ENCODE results near the gene SOX6.

DNA sequence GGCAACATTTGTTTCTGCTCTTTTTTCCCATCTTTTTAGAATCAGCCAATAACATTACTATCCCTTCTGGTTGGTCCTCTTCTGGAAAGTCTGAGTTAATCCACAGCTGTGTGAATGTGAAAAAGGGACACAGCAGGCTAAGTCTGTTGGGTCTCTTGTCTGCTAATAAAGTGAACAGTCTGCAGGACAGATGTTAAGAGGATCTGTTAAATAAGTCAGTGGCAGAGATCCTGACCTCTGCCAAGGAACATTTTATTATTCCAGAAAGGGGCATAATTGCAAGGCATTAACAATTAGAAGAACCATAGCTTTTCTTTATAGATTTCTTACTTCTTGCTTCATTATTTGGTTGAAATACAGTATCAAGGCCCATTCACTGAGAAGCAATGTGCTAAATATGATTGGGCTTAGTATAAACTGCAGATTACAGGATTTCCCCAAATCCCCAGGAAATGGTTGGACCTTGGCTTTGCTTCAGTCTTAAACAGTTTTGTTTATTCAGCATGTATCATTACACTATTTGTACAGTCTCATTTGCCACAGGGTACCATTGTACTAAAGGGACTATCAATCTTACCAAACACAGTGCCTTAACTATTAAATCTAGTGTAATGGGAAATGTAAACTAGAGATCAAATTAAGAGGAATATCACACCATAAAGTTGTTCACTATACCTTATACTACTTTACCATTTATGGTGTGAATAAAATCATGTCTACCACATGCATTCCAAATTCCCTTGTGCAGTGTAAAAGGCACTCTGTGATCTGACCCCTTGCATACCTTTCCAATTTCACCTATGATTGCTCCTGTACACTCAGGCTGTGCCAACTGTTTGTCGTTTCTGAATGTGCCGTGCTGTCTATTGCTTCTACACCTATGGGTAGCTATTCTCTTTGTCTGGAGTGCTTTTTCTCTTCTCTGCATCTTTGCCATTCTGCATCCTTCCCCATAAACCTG, 274.0 kb downstream of the SOX6 start:
- TF ChIP-seq CTCF (IDR thresholded peaks at IDR 0.05) (no peak), POLR2A (IDR thresholded peaks at IDR 0.05) (no peak)
